Panc1 (cell line): Measurements from ENCODE around the gene SYTL3. TPM values are rescaled to one million over a fixed set of nuclear protein-coding genes. Genes with fewer than 3 reads are reported as not detected.

Experiments used
- ATAC-seq: fragments of 200-7000 bp; cut with Tn5 transposase; 2 replicates; pipeline ENCODE4 v1.9.1; 2020; ENCODE audit warnings: mild to moderate bottlenecking, moderate library complexity
- BruUV-seq: library from RNA; stranded (reverse); fragments of 400-500 nt; replicated peaks from 2 replicates; lab custom pipeline; 2021; lab: Mats Ljungman, UMichigan
- CTCF ChIA-PET: fragments of 300-600 bp; sonication (Branson Sonifier 250); formaldehyde crosslinking; loops from one replicate; lab custom pipeline; 2022; ENCODE audit warnings: antibody characterized with exemption; lab: Charles Lee
- POLR2A ChIA-PET: fragments of 300-600 bp; sonication (Branson Sonifier 250); formaldehyde crosslinking; loops from one replicate; lab custom pipeline; 2022; ENCODE audit warnings: antibody characterized with exemption; lab: Charles Lee
- DNase-seq: peaks from one replicate; pipeline ENCODE4 v3.0.0-alpha.2; 2010; ENCODE audit warnings: low read depth, low spot score
- H3K27ac ChIP-seq: 2 replicates; pipeline ENCODE4 v1.5.1; 2011; ENCODE audit warnings: mild to moderate bottlenecking, low read length, inconsistent platforms
- H3K27me3 ChIP-seq: fragments of 200-500 bp; sonication (Bioruptor generic); 2 replicates; pipeline ENCODE4 v1.6.0; 2014; ENCODE audit warnings: low read length, inconsistent platforms; ENCODE audit not compliant: control insufficient read depth, insufficient read depth
- H3K36me3 ChIP-seq: fragments of 200-500 bp; sonication (Bioruptor generic); 2 replicates; pipeline ENCODE4 v1.5.1; 2014; ENCODE audit warnings: inconsistent platforms, mild to moderate bottlenecking, low read length, moderate library complexity; ENCODE audit not compliant: control insufficient read depth, insufficient read depth
- H3K4me1 ChIP-seq: 2 replicates; pipeline ENCODE4 v1.5.1; 2011; ENCODE audit warnings: inconsistent platforms, mild to moderate bottlenecking, low read length, moderate library complexity; ENCODE audit not compliant: control insufficient read depth, insufficient read depth
- H3K4me3 ChIP-seq, 2 experiments: 2 replicates each; pipeline ENCODE4 v1.5.1; 2011 to 2012; ENCODE audit warnings: low read depth in 2 of 2, low read length in 2 of 2, mild to moderate bottlenecking in 2 of 2, inconsistent platforms in 1 of 2, moderate library complexity in 1 of 2
- H3K9me3 ChIP-seq: fragments of 200-500 bp; sonication (Bioruptor generic); 2 replicates; pipeline ENCODE4 v1.5.1; 2014; ENCODE audit warnings: low read depth, mild to moderate bottlenecking, inconsistent platforms, low read length, moderate library complexity; ENCODE audit not compliant: control insufficient read depth, insufficient read depth
- CTCF ChIP-seq: fragments of 450-650 bp; IDR thresholded peaks from 2 replicates; pipeline ENCODE4 v1.5.1; 2017; ENCODE audit warnings: mild to moderate bottlenecking
- POLR2AphosphoS5 ChIP-seq: IDR thresholded peaks from 2 replicates; pipeline ENCODE4 v1.6.1; 2012; ENCODE audit warnings: mild to moderate bottlenecking, low read depth, low read length, moderate library complexity
- SIN3A ChIP-seq: IDR thresholded peaks from 2 replicates; pipeline ENCODE4 v1.6.1; 2012; ENCODE audit warnings: low read depth, mild to moderate bottlenecking, low read length, moderate library complexity, borderline replicate concordance; ENCODE audit not compliant: insufficient read depth
- TCF7L2 ChIP-seq: IDR thresholded peaks from 2 replicates; pipeline ENCODE4 v1.6.1; 2011; ENCODE audit warnings: mild to moderate bottlenecking, low read depth, low read length, inconsistent platforms
- in situ Hi-C: cut with HindIII; loops from 2 replicates; pipeline ENCODE4 v1.10.0; 2016; ENCODE audit warnings: low sequenced_read_pairs, low pct_unique_long_range_greater_than_20kb
- intact Hi-C: fragments of 100-400 bp; cut with micrococcal nuclease; formaldehyde crosslinking; loops from one replicate; pipeline ENCODE4 v1.10.0; 2022; ENCODE audit not compliant: unreplicated experiment
- total RNA-seq: library from RNA; stranded (reverse); gene quantifications from one replicate; pipeline ENCODE4 v1.2.1, GENCODE V29; 2021; ENCODE audit not compliant: unreplicated experiment
- TF ChIP-seq, protein P1 (sequence below), 2 experiments: IDR thresholded peaks; 2 replicates each; pipeline ENCODE4 v1.6.1; 2011 to 2012; ENCODE audit warnings: low read depth in 2 of 2, control low read depth in 1 of 2, low read length in 1 of 2, mild to moderate bottlenecking in 1 of 2, moderate library complexity in 1 of 2; ENCODE audit not compliant: insufficient read depth in 1 of 2

SYTL3 gene
- total RNA-seq, 1 experiment from 2014 or later, result 1.4 TPM

DNA sequence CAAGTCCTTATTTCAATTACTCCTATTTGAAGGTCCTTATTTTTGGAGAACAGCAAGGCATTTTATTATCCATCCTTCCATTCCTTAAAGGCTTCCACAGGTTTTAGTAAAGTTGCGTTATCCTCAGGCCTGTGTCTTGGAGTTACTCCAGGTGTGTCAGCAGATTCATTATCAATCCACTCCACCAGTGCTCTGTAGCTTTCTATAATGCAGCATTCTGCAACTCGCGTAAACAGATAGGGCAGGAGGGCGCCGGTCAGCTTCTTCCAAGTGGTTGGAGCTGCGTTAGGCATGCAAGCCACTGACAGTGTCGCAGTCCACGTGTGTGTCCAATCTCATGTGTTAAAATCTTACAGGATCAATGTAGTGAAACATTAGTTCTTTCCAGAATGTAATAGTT lies 75.8 kb downstream of the SYTL3 start:
- Histone ChIP-seq H3K27ac (no peak overlapping the region), H3K9me3 (no peaks in the 10 kb centered on the region), H3K27me3 (no peaks in the 10 kb centered on the region), H3K4me1 (no peaks in the 10 kb centered on the region), H3K4me3 (no peak overlapping the region), H3K36me3 (no peaks in the 10 kb centered on the region)
- ATAC-seq (no peak), DNase-seq (no peak)
- ChIA-PET POLR2A (no interaction called here), CTCF (no interaction called here)
- intact Hi-C loops (no loop called here), in situ Hi-C loops (no loop called here)
- TF ChIP-seq TCF7L2 (no peak), POLR2AphosphoS5 (no peak), SIN3A (no peak), CTCF (no peak)
- no TSS peak for BruUV-seq

- intact Hi-C loops (no loop called here), in situ Hi-C loops (no loop called here)
- no TSS peak for BruUV-seq
- CTCF ChIA-PET, result interaction anchor here (0.7 kb wide), 1 partner anchor 13 kb away, joined by 4 read pairs; no protein-coding TSS in a partner anchor
- H3K4me1 ChIP-seq, result no peaks in the 10 kb centered on the region
- no peak overlapping the region for H3K4me3 ChIP-seq
- H3K27ac ChIP-seq, result no peak overlapping the region
- TF ChIP-seq CTCF (no peak), SIN3A (no peak), POLR2AphosphoS5 (no peak), TCF7L2 (no peak)
- TF ChIP-seq, protein P1, sequence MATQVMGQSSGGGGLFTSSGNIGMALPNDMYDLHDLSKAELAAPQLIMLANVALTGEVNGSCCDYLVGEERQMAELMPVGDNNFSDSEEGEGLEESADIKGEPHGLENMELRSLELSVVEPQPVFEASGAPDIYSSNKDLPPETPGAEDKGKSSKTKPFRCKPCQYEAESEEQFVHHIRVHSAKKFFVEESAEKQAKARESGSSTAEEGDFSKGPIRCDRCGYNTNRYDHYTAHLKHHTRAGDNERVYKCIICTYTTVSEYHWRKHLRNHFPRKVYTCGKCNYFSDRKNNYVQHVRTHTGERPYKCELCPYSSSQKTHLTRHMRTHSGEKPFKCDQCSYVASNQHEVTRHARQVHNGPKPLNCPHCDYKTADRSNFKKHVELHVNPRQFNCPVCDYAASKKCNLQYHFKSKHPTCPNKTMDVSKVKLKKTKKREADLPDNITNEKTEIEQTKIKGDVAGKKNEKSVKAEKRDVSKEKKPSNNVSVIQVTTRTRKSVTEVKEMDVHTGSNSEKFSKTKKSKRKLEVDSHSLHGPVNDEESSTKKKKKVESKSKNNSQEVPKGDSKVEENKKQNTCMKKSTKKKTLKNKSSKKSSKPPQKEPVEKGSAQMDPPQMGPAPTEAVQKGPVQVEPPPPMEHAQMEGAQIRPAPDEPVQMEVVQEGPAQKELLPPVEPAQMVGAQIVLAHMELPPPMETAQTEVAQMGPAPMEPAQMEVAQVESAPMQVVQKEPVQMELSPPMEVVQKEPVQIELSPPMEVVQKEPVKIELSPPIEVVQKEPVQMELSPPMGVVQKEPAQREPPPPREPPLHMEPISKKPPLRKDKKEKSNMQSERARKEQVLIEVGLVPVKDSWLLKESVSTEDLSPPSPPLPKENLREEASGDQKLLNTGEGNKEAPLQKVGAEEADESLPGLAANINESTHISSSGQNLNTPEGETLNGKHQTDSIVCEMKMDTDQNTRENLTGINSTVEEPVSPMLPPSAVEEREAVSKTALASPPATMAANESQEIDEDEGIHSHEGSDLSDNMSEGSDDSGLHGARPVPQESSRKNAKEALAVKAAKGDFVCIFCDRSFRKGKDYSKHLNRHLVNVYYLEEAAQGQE (IDR thresholded peaks at IDR 0.05; ENCODE audit: insufficient read depth in 1 of 2, low read depth in 2 of 2, low read length in 1 of 2), result no peak
- no peaks in the 10 kb centered on the region for H3K36me3 ChIP-seq
- POLR2A ChIA-PET, result no interaction called here
- 0 out of 2 replicates have a peak, but pooled peaks cover 4% of the 10 kb centered on the region for H3K9me3 ChIP-seq
- ATAC-seq (no peak), DNase-seq (no peak)
- no peaks in the 10 kb centered on the region for H3K27me3 ChIP-seq
These were observed 80.2 kb downstream of the SYTL3 start for GRCh38 chr6:158729906-158730540.
